ENCODE data around the gene IMMT.

IMMT gene

GRCh38 chr2:86193901-86194567, 1.2 kb downstream of the IMMT start:
- H3K27ac ChIP-seq (replicated peaks), result peak overlapping the region; percentile 96
- H3K27me3 ChIP-seq (ENCODE audit: insufficient read depth, poor library complexity, severe bottlenecking), result no peaks in the 10 kb centered on the region
- peak in 1 of 2 experiments; percentile 20 for DNase-seq (ENCODE audit: low read depth in 1 of 2, low spot score in 1 of 2)
- H3K4me3 ChIP-seq (replicated peaks; ENCODE audit: insufficient read depth, low read length), result peak overlapping the region; percentile 85
- TF ChIP-seq, protein P1, sequence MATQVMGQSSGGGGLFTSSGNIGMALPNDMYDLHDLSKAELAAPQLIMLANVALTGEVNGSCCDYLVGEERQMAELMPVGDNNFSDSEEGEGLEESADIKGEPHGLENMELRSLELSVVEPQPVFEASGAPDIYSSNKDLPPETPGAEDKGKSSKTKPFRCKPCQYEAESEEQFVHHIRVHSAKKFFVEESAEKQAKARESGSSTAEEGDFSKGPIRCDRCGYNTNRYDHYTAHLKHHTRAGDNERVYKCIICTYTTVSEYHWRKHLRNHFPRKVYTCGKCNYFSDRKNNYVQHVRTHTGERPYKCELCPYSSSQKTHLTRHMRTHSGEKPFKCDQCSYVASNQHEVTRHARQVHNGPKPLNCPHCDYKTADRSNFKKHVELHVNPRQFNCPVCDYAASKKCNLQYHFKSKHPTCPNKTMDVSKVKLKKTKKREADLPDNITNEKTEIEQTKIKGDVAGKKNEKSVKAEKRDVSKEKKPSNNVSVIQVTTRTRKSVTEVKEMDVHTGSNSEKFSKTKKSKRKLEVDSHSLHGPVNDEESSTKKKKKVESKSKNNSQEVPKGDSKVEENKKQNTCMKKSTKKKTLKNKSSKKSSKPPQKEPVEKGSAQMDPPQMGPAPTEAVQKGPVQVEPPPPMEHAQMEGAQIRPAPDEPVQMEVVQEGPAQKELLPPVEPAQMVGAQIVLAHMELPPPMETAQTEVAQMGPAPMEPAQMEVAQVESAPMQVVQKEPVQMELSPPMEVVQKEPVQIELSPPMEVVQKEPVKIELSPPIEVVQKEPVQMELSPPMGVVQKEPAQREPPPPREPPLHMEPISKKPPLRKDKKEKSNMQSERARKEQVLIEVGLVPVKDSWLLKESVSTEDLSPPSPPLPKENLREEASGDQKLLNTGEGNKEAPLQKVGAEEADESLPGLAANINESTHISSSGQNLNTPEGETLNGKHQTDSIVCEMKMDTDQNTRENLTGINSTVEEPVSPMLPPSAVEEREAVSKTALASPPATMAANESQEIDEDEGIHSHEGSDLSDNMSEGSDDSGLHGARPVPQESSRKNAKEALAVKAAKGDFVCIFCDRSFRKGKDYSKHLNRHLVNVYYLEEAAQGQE (IDR thresholded peaks at IDR 0.05; ENCODE audit: insufficient replicate concordance, low read depth), result no peak
- TF ChIP-seq SPI1 (IDR thresholded peaks at IDR 0.05; ENCODE audit: borderline replicate concordance, low read depth) (no peak), POLR2AphosphoS5 (IDR thresholded peaks at IDR 0.05; ENCODE audit: low read depth) (no peak), GABPA (IDR thresholded peaks at IDR 0.05; ENCODE audit: low read depth) (no peak)
- TF ChIP-seq, protein P2, sequence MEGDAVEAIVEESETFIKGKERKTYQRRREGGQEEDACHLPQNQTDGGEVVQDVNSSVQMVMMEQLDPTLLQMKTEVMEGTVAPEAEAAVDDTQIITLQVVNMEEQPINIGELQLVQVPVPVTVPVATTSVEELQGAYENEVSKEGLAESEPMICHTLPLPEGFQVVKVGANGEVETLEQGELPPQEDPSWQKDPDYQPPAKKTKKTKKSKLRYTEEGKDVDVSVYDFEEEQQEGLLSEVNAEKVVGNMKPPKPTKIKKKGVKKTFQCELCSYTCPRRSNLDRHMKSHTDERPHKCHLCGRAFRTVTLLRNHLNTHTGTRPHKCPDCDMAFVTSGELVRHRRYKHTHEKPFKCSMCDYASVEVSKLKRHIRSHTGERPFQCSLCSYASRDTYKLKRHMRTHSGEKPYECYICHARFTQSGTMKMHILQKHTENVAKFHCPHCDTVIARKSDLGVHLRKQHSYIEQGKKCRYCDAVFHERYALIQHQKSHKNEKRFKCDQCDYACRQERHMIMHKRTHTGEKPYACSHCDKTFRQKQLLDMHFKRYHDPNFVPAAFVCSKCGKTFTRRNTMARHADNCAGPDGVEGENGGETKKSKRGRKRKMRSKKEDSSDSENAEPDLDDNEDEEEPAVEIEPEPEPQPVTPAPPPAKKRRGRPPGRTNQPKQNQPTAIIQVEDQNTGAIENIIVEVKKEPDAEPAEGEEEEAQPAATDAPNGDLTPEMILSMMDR (IDR thresholded peaks at IDR 0.05; ENCODE audit: insufficient read depth, low read length), result no peak

DNA sequence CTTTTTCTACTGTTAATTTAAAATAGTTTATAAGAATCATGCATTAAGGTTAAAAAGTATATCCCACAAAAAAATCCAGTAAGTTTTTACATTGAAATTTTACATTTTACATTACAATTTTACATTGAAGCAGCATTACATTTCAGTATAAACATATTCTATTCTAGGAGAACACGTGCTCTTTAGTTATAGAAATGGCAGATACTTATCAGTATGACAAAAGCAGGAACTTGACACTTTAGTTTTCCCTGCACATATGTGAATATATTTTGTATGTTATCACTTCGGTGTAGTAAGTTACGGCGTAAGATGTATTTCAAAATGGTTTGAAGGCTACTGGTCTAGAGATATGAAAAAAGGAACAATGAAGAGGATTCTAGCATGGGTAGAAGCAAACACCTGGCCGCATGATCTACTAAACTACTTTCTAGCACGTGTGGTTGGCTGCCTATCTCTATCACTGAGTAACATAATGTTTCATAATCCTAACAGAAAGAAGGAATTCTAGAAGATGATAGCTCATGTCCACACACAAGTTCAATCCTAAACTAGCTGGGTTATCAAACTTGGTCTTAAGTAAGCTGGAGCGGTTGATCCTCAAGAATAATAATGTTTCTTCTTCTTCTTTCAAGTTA, 5.4 kb downstream of the IMMT start:
- DNase-seq (ENCODE audit: low read depth in 1 of 2, low spot score in 1 of 2), result peak; percentile 56
- TF ChIP-seq SPI1 (IDR thresholded peaks at IDR 0.05; ENCODE audit: borderline replicate concordance, low read depth) (no peak), GABPA (IDR thresholded peaks at IDR 0.05; ENCODE audit: low read depth) (no peak), POLR2AphosphoS5 (IDR thresholded peaks at IDR 0.05; ENCODE audit: low read depth) (no peak)
- TF ChIP-seq, protein P1 (IDR thresholded peaks at IDR 0.05; ENCODE audit: insufficient replicate concordance, low read depth), result no peak
- TF ChIP-seq, protein P2 (IDR thresholded peaks at IDR 0.05; ENCODE audit: insufficient read depth, low read length), result no peak
- Histone ChIP-seq H3K4me3 (replicated peaks; ENCODE audit: insufficient read depth, low read length) (no peak overlapping the region), H3K27me3 (ENCODE audit: insufficient read depth, poor library complexity, severe bottlenecking) (no peaks in the 10 kb centered on the region), H3K27ac (replicated peaks) (peak overlapping the region; percentile 65)

DNA sequence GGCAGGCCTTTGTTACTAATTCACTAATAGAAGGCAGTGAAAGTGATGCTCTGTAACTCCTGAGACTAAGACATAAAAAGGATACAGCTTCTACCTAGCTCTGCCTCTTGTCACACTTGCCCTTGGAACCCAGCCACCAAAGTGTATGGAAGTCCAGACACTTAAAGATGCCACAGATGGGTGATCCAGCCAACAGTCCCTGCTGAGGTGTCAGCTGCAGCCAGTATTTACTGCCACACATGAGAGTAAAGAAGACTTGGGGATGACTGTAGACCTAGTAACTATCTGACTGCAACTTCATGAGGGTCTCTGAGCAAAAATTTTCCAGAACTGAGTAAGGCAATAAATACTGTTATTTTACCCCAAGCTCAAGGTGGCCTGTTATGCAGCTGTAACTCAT, 8.8 kb downstream of the IMMT start:
- TF ChIP-seq, protein P2 (IDR thresholded peaks at IDR 0.05; ENCODE audit: insufficient read depth, low read length), result no peak
- TF ChIP-seq GABPA (IDR thresholded peaks at IDR 0.05; ENCODE audit: low read depth) (no peak), SPI1 (IDR thresholded peaks at IDR 0.05; ENCODE audit: borderline replicate concordance, low read depth) (no peak)
- no peak overlapping the region for H3K4me3 ChIP-seq (replicated peaks; ENCODE audit: insufficient read depth, low read length)
- H3K27me3 ChIP-seq (ENCODE audit: insufficient read depth, poor library complexity, severe bottlenecking), result no peaks in the 10 kb centered on the region
- H3K27ac ChIP-seq (replicated peaks), result no peak overlapping the region
- DNase-seq (ENCODE audit: low read depth in 1 of 2, low spot score in 1 of 2), result no peak
